Measurements from ENCODE around the gene STEAP3. TPM values are rescaled to one million over a fixed set of nuclear protein-coding genes. Genes with fewer than 3 reads are reported as not detected.

The STEAP3 gene
- total RNA-seq, 1 experiment from 2014 or later: 15.4 TPM

DNA sequence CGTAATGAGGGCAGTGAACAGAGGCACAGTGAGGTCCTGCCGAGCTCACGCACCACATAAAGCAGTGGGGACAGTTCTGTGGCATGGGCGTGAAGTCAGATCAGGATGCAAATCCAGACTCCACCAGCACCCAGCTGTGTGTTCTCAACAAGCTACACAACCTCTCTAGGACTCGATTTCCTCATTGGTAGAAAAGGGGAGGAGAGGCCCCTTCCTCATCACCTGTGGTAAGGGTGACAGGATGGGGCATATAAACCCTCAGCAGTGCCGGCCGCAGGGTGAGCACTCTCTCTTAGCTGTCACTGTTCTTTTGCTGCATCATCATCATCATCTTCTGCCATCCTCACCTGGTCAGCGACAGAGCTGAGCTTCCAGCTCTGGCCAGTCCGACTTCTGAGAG, 88.2 kb downstream of the STEAP3 start:
- Histone ChIP-seq H3K23ac (ENCODE audit: insufficient read length, low read depth, low read length) (no peak overlapping the region), H4K20me1 (ENCODE audit: control insufficient read depth, insufficient read depth, insufficient read length) (no peaks in the 10 kb centered on the region), H3K23me2 (ENCODE audit: insufficient read length, low read depth, low read length, poor library complexity, severe bottlenecking) (no peaks in the 10 kb centered on the region), H4K8ac (replicated peaks; ENCODE audit: insufficient read length, low read depth, low read length) (no peak overlapping the region), H2BK15ac (ENCODE audit: low read depth, low read length) (no peak overlapping the region), H3K9me3 (ENCODE audit: control insufficient read depth, low read depth, low read length) (no peaks in the 10 kb centered on the region), H3K4ac (ENCODE audit: low read depth, low read length) (no peak overlapping the region), H2BK5ac (ENCODE audit: insufficient read length, low read length) (no peak overlapping the region), H4K91ac (ENCODE audit: insufficient read length, low read depth, low read length) (no peak overlapping the region), H3K27ac (ENCODE audit: insufficient read length, low read depth, low read length) (no peak overlapping the region), H3K79me2 (ENCODE audit: insufficient read depth, low read length) (no peaks in the 10 kb centered on the region), H2BK120ac (ENCODE audit: low read depth, low read length, poor library complexity, severe bottlenecking) (no peak overlapping the region), H3K79me1 (ENCODE audit: insufficient read depth, low read depth, low read length, poor library complexity, severe bottlenecking) (no peaks in the 10 kb centered on the region), H2AFZ (ENCODE audit: low read length) (no peak overlapping the region), H3K14ac (ENCODE audit: insufficient read depth, low read length) (no peak overlapping the region), H3T11ph (ENCODE audit: low read length) (no peak overlapping the region), H3K56ac (ENCODE audit: insufficient read length, low read depth, low read length) (no peak overlapping the region), H3K18ac (ENCODE audit: insufficient read length, low read depth, low read length) (no peak overlapping the region), H3K27me3 (ENCODE audit: insufficient read depth, low read length) (no peaks in the 10 kb centered on the region), H3K4me1 (ENCODE audit: insufficient read depth, low read length) (no peaks in the 10 kb centered on the region), H2BK12ac (ENCODE audit: insufficient read length, low read depth, low read length) (no peak overlapping the region), H4K5ac (ENCODE audit: insufficient read length, low read depth, low read length) (no peak overlapping the region), H3K9ac (ENCODE audit: extremely low read depth, insufficient read length, low read length) (no peak overlapping the region), H3K4me2 (ENCODE audit: insufficient read depth, insufficient read length, low read length) (no peak overlapping the region), H2BK20ac (ENCODE audit: low read depth, low read length, poor library complexity, severe bottlenecking) (no peak overlapping the region), H2AK5ac (ENCODE audit: insufficient read length, low read length) (no peak overlapping the region)
- Mint-ChIP-seq H3K27me3 (ENCODE audit: low read depth) (no peaks in the 10 kb centered on the region), H3K27ac (peak overlapping the region in 2 of 3 experiments; percentile 65 to 69; a peak in 3 of 7 replicates), H3K9me3 (no peaks in the 10 kb centered on the region), H3K4me1 (peaks cover 18 to 20% of the 10 kb centered on the region in 2 experiments), H3K4me3 (no peak overlapping the region), H3K36me3 (ENCODE audit: insufficient read depth in 1 of 3, low read depth in 3 of 3) (no peaks in the 10 kb centered on the region)
- WGBS (ENCODE audit: extremely low coverage, insufficient read length, low lambda C conversion rate): no CpG with 5 or more reads among the region's 9 CpGs
- DNase-seq: no peak
- TF ChIP-seq, protein P1, sequence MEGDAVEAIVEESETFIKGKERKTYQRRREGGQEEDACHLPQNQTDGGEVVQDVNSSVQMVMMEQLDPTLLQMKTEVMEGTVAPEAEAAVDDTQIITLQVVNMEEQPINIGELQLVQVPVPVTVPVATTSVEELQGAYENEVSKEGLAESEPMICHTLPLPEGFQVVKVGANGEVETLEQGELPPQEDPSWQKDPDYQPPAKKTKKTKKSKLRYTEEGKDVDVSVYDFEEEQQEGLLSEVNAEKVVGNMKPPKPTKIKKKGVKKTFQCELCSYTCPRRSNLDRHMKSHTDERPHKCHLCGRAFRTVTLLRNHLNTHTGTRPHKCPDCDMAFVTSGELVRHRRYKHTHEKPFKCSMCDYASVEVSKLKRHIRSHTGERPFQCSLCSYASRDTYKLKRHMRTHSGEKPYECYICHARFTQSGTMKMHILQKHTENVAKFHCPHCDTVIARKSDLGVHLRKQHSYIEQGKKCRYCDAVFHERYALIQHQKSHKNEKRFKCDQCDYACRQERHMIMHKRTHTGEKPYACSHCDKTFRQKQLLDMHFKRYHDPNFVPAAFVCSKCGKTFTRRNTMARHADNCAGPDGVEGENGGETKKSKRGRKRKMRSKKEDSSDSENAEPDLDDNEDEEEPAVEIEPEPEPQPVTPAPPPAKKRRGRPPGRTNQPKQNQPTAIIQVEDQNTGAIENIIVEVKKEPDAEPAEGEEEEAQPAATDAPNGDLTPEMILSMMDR (conservative IDR thresholded peaks at IDR 0.05): no peak

Other genes with a start within 250 kb of the STEAP3 start
- 0.81 and 0.90 TPM in 2 replicates for gene C1QL2, start 65.1 kb upstream of the STEAP3 start, total RNA-seq (2021)
- gene C2orf76, start 143.0 kb downstream of the STEAP3 start, total RNA-seq (2021): 5.7 and 7.7 TPM in 2 replicates
- 127 and 128 TPM in 2 replicates for gene DBI, start 143.1 kb downstream of the STEAP3 start, total RNA-seq (2021)
- 4.2 and 4.8 TPM in 2 replicates for gene TMEM37, start 208.0 kb downstream of the STEAP3 start, total RNA-seq (2021)